ENCODE measurements around the gene MYO18B.

MYO18B gene

DNA sequence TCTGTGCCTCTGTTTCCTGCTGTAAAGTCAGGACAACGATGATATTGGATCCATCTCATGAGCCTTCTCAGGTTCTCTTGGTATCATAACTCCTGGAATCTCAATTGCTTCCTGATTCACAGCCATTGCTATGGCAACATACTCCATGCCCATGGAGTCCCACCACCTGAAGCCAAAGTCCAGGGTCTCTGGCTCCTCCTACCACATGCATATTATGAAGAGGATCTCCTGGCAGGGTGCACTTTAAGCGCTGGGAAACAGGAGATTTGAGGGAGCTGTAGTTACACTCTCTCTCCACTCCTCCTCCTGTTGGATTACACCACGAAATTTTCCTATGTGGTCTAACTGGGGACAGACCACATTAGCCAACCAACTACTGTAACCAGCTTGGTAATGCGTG, 296.4 kb downstream of the MYO18B start:
- Histone ChIP-seq H3K9ac (ENCODE audit: low read depth, low read length) (no peak overlapping the region), H3K9me3 (ENCODE audit: control insufficient read depth, insufficient read depth, low read length) (peaks cover 15% of the 10 kb centered on the region), H3K4me3 (ENCODE audit: low read depth, low read length) (no peak overlapping the region), H3K4me1 (ENCODE audit: control insufficient read depth, insufficient read depth, low read length) (no peaks in the 10 kb centered on the region), H3K36me3 (ENCODE audit: control insufficient read depth, insufficient read depth, low read length) (no peaks in the 10 kb centered on the region), H3K27me3 (ENCODE audit: control insufficient read depth, insufficient read depth, low read length) (no peaks in the 10 kb centered on the region)

DNA sequence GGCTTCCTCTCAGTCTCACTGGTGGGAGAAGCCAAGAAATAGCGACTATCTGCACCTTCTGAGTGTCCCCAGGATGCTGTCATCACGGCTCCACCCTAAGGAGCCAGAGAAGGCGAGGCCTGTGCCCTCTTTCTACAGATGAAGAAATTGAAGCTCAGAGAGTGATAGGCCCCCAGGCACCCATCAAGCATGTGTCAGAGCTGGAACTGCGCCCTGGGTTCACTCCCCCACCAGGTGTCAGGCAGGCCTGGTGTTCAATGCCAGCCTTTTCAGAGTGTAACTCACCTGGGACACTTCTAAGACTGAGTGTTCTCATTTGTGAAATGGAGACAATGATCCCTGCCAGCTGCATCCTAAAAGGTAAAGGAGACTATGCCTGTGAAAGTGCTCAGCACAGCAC, 299.9 kb downstream of the MYO18B start:
- Histone ChIP-seq H3K4me1 (ENCODE audit: control insufficient read depth, insufficient read depth, low read length) (no peaks in the 10 kb centered on the region), H3K9ac (ENCODE audit: low read depth, low read length) (no peak overlapping the region), H3K36me3 (ENCODE audit: control insufficient read depth, insufficient read depth, low read length) (no peaks in the 10 kb centered on the region), H3K27me3 (ENCODE audit: control insufficient read depth, insufficient read depth, low read length) (no peaks in the 10 kb centered on the region), H3K4me3 (ENCODE audit: low read depth, low read length) (no peak overlapping the region), H3K9me3 (ENCODE audit: control insufficient read depth, insufficient read depth, low read length) (no peaks in the 10 kb centered on the region)

DNA sequence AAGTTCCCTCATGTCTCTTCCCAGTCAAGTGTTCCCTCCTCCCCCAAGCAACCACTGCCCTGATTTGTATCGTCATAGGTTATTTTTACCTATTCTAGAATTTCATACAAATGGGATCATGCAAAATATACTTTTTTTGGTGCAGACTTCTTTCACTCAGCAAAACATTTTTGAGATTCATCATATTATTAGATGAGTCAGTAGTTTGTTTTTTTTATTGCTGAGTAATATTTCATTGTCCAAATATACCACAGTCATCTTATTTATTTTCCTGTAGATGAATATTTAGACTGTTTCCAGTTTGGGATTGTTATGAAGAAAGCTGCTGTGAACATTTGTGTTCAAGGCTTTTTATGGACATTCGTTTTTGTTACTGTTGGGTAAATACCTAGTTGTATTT, 301.0 kb downstream of the MYO18B start:
- H3K9ac ChIP-seq (ENCODE audit: low read depth, low read length): no peak overlapping the region
- H3K4me1 ChIP-seq (ENCODE audit: control insufficient read depth, insufficient read depth, low read length): no peaks in the 10 kb centered on the region
- no peak overlapping the region for H3K4me3 ChIP-seq (ENCODE audit: low read depth, low read length)
- H3K9me3 ChIP-seq (ENCODE audit: control insufficient read depth, insufficient read depth, low read length): no peaks in the 10 kb centered on the region
- H3K36me3 ChIP-seq (ENCODE audit: control insufficient read depth, insufficient read depth, low read length): no peaks in the 10 kb centered on the region
- no peaks in the 10 kb centered on the region for H3K27me3 ChIP-seq (ENCODE audit: control insufficient read depth, insufficient read depth, low read length)

DNA sequence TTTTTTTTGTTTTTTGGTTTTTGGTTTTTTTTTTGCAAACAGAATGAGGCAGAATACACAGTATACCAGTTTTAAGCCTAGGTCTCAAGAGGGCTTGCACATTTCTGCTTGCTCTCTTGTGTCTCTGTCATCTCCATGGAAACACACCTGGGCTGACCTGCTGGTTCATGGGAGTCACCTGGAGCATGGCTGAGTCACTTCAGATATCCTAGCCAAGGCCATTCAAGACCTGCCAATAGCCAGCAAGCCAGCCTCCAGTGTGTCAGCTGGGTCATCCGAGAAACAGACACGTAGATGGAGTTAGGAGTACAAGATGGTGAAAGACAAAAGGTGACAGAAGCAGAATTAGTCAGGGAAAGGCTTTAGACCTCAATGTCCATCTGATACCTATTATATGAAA, 303.1 kb downstream of the MYO18B start:
- no peak overlapping the region for H3K4me3 ChIP-seq (ENCODE audit: low read depth, low read length)
- no peak overlapping the region for H3K9ac ChIP-seq (ENCODE audit: low read depth, low read length)
- H3K27me3 ChIP-seq (ENCODE audit: control insufficient read depth, insufficient read depth, low read length): no peaks in the 10 kb centered on the region
- H3K4me1 ChIP-seq (ENCODE audit: control insufficient read depth, insufficient read depth, low read length): no peaks in the 10 kb centered on the region
- no peaks in the 10 kb centered on the region for H3K9me3 ChIP-seq (ENCODE audit: control insufficient read depth, insufficient read depth, low read length)
- H3K36me3 ChIP-seq (ENCODE audit: control insufficient read depth, insufficient read depth, low read length): no peaks in the 10 kb centered on the region

DNA sequence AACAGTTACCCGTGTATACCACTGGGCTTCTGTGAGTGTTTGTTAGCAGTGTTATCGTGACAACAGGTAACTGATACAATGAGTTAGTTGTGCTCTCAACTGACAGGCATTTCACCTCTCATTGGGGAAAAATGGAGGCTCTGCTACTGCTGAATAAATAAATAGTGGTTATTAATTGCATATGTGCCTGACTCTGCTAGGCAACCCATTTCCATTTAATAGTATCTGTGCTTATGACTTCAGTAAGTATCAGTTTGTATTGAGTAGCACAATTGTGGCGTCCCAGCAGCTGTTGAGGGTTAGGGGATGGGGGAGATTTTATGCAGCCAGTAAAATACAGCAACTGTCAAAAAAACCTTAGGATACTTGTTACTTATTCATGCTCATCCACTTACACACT, 303.9 kb downstream of the MYO18B start:
- no peaks in the 10 kb centered on the region for H3K9me3 ChIP-seq (ENCODE audit: control insufficient read depth, insufficient read depth, low read length)
- H3K36me3 ChIP-seq (ENCODE audit: control insufficient read depth, insufficient read depth, low read length): no peaks in the 10 kb centered on the region
- no peak overlapping the region for H3K4me3 ChIP-seq (ENCODE audit: low read depth, low read length)
- no peak overlapping the region for H3K9ac ChIP-seq (ENCODE audit: low read depth, low read length)
- no peaks in the 10 kb centered on the region for H3K4me1 ChIP-seq (ENCODE audit: control insufficient read depth, insufficient read depth, low read length)
- no peaks in the 10 kb centered on the region for H3K27me3 ChIP-seq (ENCODE audit: control insufficient read depth, insufficient read depth, low read length)

DNA sequence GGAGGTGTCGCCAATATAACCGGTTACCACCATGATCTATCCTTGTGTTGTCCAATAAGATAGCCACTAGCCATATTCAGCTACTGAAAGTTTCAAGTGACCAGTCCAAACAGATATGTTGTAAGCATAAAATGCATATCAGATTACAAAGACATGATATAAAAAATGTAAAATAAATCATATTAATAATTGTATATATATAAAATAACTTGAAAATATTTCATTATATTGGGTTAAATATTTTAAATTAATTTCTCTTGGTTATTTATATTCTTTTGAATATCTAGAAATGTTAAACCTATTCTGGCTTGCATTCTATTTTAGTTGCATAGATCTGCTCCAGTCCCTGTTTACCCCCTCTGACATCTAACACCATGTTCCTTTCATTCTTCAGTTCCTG, 305.5 kb downstream of the MYO18B start:
- Histone ChIP-seq H3K9ac (ENCODE audit: low read depth, low read length) (no peak overlapping the region), H3K4me1 (ENCODE audit: control insufficient read depth, insufficient read depth, low read length) (no peaks in the 10 kb centered on the region), H3K4me3 (ENCODE audit: low read depth, low read length) (no peak overlapping the region), H3K27me3 (ENCODE audit: control insufficient read depth, insufficient read depth, low read length) (no peaks in the 10 kb centered on the region), H3K36me3 (ENCODE audit: control insufficient read depth, insufficient read depth, low read length) (no peaks in the 10 kb centered on the region), H3K9me3 (ENCODE audit: control insufficient read depth, insufficient read depth, low read length) (no peaks in the 10 kb centered on the region)

DNA sequence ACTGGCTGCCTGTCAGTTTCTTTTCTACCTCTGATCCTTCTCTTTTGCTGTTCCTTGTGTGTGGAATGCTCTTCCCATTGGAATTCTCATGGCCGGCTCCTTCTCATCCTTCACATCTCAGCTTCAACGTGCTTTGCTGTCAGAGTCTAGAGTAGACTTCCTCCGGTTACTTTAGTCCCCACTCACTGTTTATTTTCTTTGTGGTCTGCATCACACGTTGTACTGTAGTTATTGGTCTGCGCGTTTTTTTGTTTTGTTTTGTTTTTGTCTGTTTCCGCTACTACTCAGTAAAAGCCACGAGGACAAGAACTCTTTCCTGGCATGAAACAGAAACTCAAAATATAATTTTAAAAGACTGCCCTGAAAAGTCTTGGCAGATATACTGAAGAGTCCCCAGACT, 305.9 kb downstream of the MYO18B start:
- H3K36me3 ChIP-seq (ENCODE audit: control insufficient read depth, insufficient read depth, low read length): no peaks in the 10 kb centered on the region
- H3K9ac ChIP-seq (ENCODE audit: low read depth, low read length): no peak overlapping the region
- H3K4me1 ChIP-seq (ENCODE audit: control insufficient read depth, insufficient read depth, low read length): no peaks in the 10 kb centered on the region

DNA sequence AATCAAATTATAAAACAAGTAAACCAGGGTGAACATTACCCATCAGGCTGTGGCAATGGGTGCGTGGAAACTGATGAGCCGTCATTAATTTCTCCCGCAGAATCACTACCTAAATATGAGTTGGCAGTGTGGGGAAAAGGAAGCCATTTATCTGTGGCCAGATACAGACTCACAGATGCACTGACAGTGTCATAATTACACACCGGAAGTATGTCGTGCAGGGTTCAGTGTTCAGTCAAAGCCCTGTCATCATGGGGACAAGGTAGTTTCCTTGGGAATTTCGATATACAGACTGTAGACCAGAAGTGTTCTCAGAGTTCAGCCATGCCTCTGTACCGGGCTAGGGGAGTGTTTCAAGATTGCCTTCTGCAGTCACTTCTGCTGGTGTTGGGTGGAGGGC, 308.1 kb downstream of the MYO18B start:
- H3K4me3 ChIP-seq (ENCODE audit: low read depth, low read length): no peak overlapping the region
- H3K9me3 ChIP-seq (ENCODE audit: control insufficient read depth, insufficient read depth, low read length): no peaks in the 10 kb centered on the region
- peaks cover 2% of the 10 kb centered on the region for H3K4me1 ChIP-seq (ENCODE audit: control insufficient read depth, insufficient read depth, low read length)
- no peaks in the 10 kb centered on the region for H3K27me3 ChIP-seq (ENCODE audit: control insufficient read depth, insufficient read depth, low read length)
- H3K9ac ChIP-seq (ENCODE audit: low read depth, low read length): no peak overlapping the region
- no peaks in the 10 kb centered on the region for H3K36me3 ChIP-seq (ENCODE audit: control insufficient read depth, insufficient read depth, low read length)

More for the DNA sequence above, 305.9 kb downstream of the MYO18B start:
- Histone ChIP-seq H3K27me3 (ENCODE audit: control insufficient read depth, insufficient read depth, low read length) (no peaks in the 10 kb centered on the region), H3K9me3 (ENCODE audit: control insufficient read depth, insufficient read depth, low read length) (no peaks in the 10 kb centered on the region), H3K4me3 (ENCODE audit: low read depth, low read length) (no peak overlapping the region)

DNA sequence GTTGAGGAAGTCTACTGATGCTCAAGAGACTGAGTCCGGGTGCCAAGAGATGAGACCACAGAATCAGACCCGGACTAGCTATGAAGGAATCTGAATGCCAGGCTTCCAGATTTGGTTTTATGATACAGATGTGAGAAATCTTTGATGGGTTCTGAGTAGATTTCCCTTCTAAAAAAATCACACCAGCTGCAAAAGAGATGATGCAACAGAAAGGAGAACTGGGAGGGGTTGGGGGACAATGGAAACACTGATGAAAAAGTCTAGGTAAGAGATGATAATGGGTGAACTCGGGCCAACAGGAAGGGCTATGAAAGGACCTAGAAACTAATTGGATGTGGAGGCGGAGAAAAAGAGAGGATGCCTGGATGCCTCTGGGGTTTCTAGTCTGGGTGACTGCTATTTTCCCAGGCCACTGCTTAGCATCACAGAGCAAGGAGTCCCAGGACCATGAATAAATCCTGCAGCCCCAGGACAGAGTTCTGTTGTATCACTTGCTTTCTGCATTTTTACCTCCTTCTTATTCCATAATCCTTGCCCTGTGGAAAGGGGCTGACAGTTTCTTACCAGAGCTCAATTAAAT, 311.8 kb downstream of the MYO18B start:
- Histone ChIP-seq H3K9ac (ENCODE audit: low read depth, low read length) (no peak overlapping the region), H3K4me1 (ENCODE audit: control insufficient read depth, insufficient read depth, low read length) (peaks cover 2% of the 10 kb centered on the region), H3K4me3 (ENCODE audit: low read depth, low read length) (no peak overlapping the region), H3K9me3 (ENCODE audit: control insufficient read depth, insufficient read depth, low read length) (no peaks in the 10 kb centered on the region), H3K27me3 (ENCODE audit: control insufficient read depth, insufficient read depth, low read length) (no peaks in the 10 kb centered on the region), H3K36me3 (ENCODE audit: control insufficient read depth, insufficient read depth, low read length) (no peaks in the 10 kb centered on the region)

DNA sequence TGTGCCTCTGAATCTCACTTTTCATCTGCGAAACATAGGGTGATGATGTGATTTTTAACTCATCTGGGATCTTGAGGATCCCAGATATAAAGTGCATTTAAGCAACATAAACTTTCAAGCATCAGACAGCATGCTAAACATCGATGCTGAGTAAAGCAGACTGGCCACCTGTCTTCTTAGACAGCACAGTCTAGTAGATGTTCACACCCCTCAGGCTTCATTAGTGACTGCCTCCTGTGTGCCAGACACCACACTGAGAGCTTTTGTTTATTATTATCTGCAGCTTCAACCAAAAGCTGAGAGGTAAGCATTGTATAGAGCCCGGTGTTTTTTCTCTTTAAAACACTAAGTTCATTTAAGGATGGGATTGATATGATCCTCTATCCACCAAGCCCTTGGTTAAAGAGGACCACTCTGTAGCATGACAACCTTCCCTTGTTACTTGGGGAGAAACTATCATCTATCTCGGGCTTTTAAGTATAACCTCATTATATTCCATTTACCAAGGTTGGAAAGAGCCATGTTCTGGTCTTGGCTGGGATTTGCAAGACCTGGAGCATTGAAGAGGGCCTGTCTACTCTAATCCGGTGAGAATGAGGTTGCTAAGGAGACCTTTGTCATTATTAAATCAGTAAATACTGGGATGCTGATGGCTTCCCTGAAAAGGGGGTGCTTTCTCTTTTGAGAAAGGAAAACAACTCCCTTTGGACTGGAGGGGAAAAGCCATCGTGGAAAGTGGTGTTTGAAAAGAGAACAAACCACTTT, 313.0 kb downstream of the MYO18B start:
- Histone ChIP-seq H3K4me3 (ENCODE audit: low read depth, low read length) (no peak overlapping the region), H3K36me3 (ENCODE audit: control insufficient read depth, insufficient read depth, low read length) (no peaks in the 10 kb centered on the region), H3K4me1 (ENCODE audit: control insufficient read depth, insufficient read depth, low read length) (peaks cover 2% of the 10 kb centered on the region), H3K9ac (ENCODE audit: low read depth, low read length) (no peak overlapping the region), H3K9me3 (ENCODE audit: control insufficient read depth, insufficient read depth, low read length) (no peaks in the 10 kb centered on the region), H3K27me3 (ENCODE audit: control insufficient read depth, insufficient read depth, low read length) (no peaks in the 10 kb centered on the region)

DNA sequence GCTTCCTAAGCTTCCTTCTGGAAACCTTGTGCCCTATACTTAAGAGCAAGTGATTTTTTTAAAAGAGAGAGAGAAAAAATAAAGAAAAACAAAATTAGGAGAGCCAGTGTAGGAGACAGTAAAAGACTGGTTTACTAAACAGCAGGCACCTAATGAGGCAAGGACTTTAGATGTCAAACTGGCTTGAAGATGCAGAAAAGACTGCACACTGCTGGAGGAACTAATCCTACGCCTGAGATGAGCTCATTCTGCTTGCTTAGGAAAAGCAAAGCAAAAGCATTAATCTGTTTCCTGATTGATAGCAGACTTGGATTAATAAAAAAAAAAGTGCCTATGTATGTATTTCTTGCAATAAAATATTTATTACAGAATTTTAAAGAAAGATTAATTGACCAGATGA, 313.7 kb downstream of the MYO18B start:
- Histone ChIP-seq H3K4me3 (ENCODE audit: low read depth, low read length) (no peak overlapping the region), H3K9ac (ENCODE audit: low read depth, low read length) (no peak overlapping the region), H3K9me3 (ENCODE audit: control insufficient read depth, insufficient read depth, low read length) (no peaks in the 10 kb centered on the region), H3K4me1 (ENCODE audit: control insufficient read depth, insufficient read depth, low read length) (peaks cover 2% of the 10 kb centered on the region), H3K36me3 (ENCODE audit: control insufficient read depth, insufficient read depth, low read length) (no peaks in the 10 kb centered on the region), H3K27me3 (ENCODE audit: control insufficient read depth, insufficient read depth, low read length) (no peaks in the 10 kb centered on the region)

DNA sequence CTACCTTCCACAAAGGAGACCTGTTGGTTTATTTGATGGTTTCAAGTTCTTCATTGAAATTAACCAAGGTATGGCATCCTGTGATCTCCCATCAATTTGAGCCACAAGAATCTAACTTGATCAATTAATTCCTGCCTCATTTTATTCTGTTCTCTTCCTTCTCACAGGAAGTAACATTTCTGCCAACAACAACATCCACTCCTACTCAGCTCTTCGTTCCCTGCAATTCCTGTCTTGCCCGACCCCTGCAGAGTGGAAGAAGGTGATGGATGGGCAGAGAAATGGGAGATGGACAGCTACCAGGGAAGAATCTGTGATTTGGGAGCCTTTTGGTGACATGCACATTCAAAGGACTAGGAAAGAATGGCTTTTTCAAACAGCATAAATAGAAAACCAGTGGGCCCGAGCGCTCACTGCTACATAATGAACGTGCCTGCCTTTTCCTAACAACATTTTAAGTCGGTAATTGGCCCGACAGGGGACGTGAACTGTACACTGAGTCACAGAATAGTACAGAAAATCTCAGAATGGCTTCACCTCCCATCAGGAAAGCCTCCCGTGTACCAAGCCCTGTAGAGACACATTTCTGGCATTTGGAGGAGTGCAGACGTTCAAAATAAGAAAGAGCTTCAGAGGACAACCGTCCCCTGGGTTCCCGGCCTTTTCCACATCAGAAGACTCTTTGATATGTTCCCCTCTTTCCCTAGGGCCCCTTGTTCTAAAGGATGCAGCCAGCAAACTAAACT, 314.6 kb downstream of the MYO18B start:
- peaks cover 2% of the 10 kb centered on the region for H3K4me1 ChIP-seq (ENCODE audit: control insufficient read depth, insufficient read depth, low read length)
- H3K9ac ChIP-seq (ENCODE audit: low read depth, low read length): no peak overlapping the region
- H3K9me3 ChIP-seq (ENCODE audit: control insufficient read depth, insufficient read depth, low read length): no peaks in the 10 kb centered on the region
- H3K36me3 ChIP-seq (ENCODE audit: control insufficient read depth, insufficient read depth, low read length): no peaks in the 10 kb centered on the region
- H3K27me3 ChIP-seq (ENCODE audit: control insufficient read depth, insufficient read depth, low read length): no peaks in the 10 kb centered on the region
- H3K4me3 ChIP-seq (ENCODE audit: low read depth, low read length): no peak overlapping the region

All from iPS-15b (cell line).